ENCODE results near the gene ACTG1. TPM values are rescaled to one million over a fixed set of nuclear protein-coding genes. Genes with fewer than 3 reads are reported as not detected.

The ACTG1 gene
- total RNA-seq, 1 experiment from 2014 or later, result 3,455 TPM

- Mint-ChIP-seq H3K27ac (no peak overlapping the region), H3K4me3 (peak overlapping the region; percentile 57), H3K4me1 (peaks cover 30% of the 10 kb centered on the region), H3K27me3 (ENCODE audit: low read depth) (peaks cover 42% of the 10 kb centered on the region), H3K36me3 (no peaks in the 10 kb centered on the region), H3K9me3 (no peaks in the 10 kb centered on the region)
- CTCF ChIA-PET, result interaction anchor here (0.6 to 2.9 kb wide), 22 partner anchors 9 to 268 kb away, joined by 3 to 25 read pairs (median 4); partner anchors contain the start of genes FAAP100, FSCN2 and MRPL12
- DNase-seq (ENCODE audit: low spot score) (no peak), ATAC-seq (peak; percentile 10)
- POLR2A ChIA-PET, result interaction anchor here (0.7 to 2.7 kb wide), 3 partner anchors 11 to 34 kb away, joined by 4 to 20 read pairs (median 9); no protein-coding TSS in a partner anchor
- TF ChIP-seq CDX4 (CRISPR knock-in tag; IDR thresholded peaks at IDR 0.05; ENCODE audit: borderline replicate concordance), result no peak
- no peak for TF ChIP-seq CTCF (IDR thresholded peaks at IDR 0.05)
- no peak for TF ChIP-seq ZNF532 (CRISPR knock-in tag; IDR thresholded peaks at IDR 0.05; ENCODE audit: borderline replicate concordance)
- no peak for TF ChIP-seq ZNF121 (CRISPR knock-in tag; IDR thresholded peaks at IDR 0.05)
- TF ChIP-seq ZNF425 (CRISPR knock-in tag; conservative IDR thresholded peaks at IDR 0.05), result no peak
- TF ChIP-seq EMX1 (CRISPR knock-in tag; IDR thresholded peaks at IDR 0.05), result no peak
- TF ChIP-seq MLX (CRISPR knock-in tag; IDR thresholded peaks at IDR 0.05), result no peak
- TF ChIP-seq NR3C1 (CRISPR knock-in tag; conservative IDR thresholded peaks at IDR 0.05; ENCODE audit: low read depth), result no peak
- TF ChIP-seq E2F4 (CRISPR knock-in tag; IDR thresholded peaks at IDR 0.05; ENCODE audit: borderline replicate concordance, low read depth), result 0 out of 2 replicates have a peak, but pooled peaks have one; percentile 77
- TF ChIP-seq TP53 (CRISPR knock-in tag; IDR thresholded peaks at IDR 0.05), result peak; percentile 65; the same call in 1 of the 2 replicates
- no peak for TF ChIP-seq ZNF317 (CRISPR knock-in tag; IDR thresholded peaks at IDR 0.05; ENCODE audit: borderline replicate concordance, low read depth)
- no peak for TF ChIP-seq ZNF671 (CRISPR knock-in tag; IDR thresholded peaks at IDR 0.05)
- TF ChIP-seq FOXP1 (CRISPR knock-in tag; IDR thresholded peaks at IDR 0.05; ENCODE audit: borderline replicate concordance), result no peak
- no peak for TF ChIP-seq GABPB1 (CRISPR knock-in tag; IDR thresholded peaks at IDR 0.05)
- TF ChIP-seq GTF2I (CRISPR knock-in tag; conservative IDR thresholded peaks at IDR 0.05), result no peak
- no peak for TF ChIP-seq ZNF396 (CRISPR knock-in tag; IDR thresholded peaks at IDR 0.05; ENCODE audit: borderline replicate concordance)
- no peak for TF ChIP-seq AR (CRISPR knock-in tag; IDR thresholded peaks at IDR 0.05)
- TF ChIP-seq ATF1 (CRISPR knock-in tag; IDR thresholded peaks at IDR 0.05), result no peak
- no peak for TF ChIP-seq ERG (CRISPR knock-in tag; IDR thresholded peaks at IDR 0.05)
- TF ChIP-seq HMGA2 (CRISPR knock-in tag; IDR thresholded peaks at IDR 0.05), result no peak
- peak; percentile 59; the same call in 1 of the 2 replicates for TF ChIP-seq ESRRA (CRISPR knock-in tag; IDR thresholded peaks at IDR 0.05; ENCODE audit: borderline replicate concordance)
- no peak for TF ChIP-seq ZNF219 (CRISPR knock-in tag; IDR thresholded peaks at IDR 0.05; ENCODE audit: borderline replicate concordance)
- no peak for TF ChIP-seq JUN (CRISPR knock-in tag; IDR thresholded peaks at IDR 0.05)
Observed at GRCh38 chr17:81518785-81519283, 6.2 kb upstream of the ACTG1 start.

All from WTC11 (cell line).